Activated CD8-positive, alpha-beta T cell treated with anti-CD3 and anti-CD28 coated beads, Interleukin-2, amount 10 ng/mL, durations not matched to agents 7 days and 5 days (primary cell): Measurements from ENCODE around the gene HOXA3. TPM values are rescaled to one million over a fixed set of nuclear protein-coding genes. Genes with fewer than 3 reads are reported as not detected.

Experiments
- ATAC-seq: fragments of 150-1000 bp; cut with Tn5 transposase; one replicate; pipeline ENCODE4 v1.10.0; 2021; ENCODE audit warnings: moderate library complexity
- CTCF ChIA-PET: fragments of 350-600 bp; sonication (Branson Sonifier 250); formaldehyde crosslinking; loops from one replicate; lab custom pipeline; 2021; ENCODE audit warnings: antibody characterized with exemption; lab: Charles Lee
- POLR2A ChIA-PET: fragments of 350-600 bp; sonication (Branson Sonifier 250); formaldehyde crosslinking; loops from one replicate; lab custom pipeline; 2021; ENCODE audit warnings: antibody characterized with exemption; lab: Charles Lee
- DNase-seq: peaks from one replicate; pipeline ENCODE4 v3.0.0-alpha.2; 2020
- H3K27ac Mint-ChIP-seq: one replicate; pipeline ENCODE4 v1.8.0; 2021; ENCODE audit warnings: mild to moderate bottlenecking, mixed read lengths
- H3K27me3 Mint-ChIP-seq: one replicate; pipeline ENCODE4 v1.8.0; 2021; ENCODE audit warnings: low read depth, mixed read lengths
- H3K36me3 Mint-ChIP-seq: one replicate; pipeline ENCODE4 v1.8.0; 2021; ENCODE audit warnings: low read depth, mixed read lengths
- H3K4me1 Mint-ChIP-seq: one replicate; pipeline ENCODE4 v1.8.0; 2021; ENCODE audit warnings: low read depth, mixed read lengths
- H3K4me3 Mint-ChIP-seq: one replicate; pipeline ENCODE4 v1.8.0; 2021; ENCODE audit warnings: mild to moderate bottlenecking, mixed read lengths
- H3K9me3 Mint-ChIP-seq: one replicate; pipeline ENCODE4 v1.8.0; 2022; ENCODE audit warnings: mixed read lengths; ENCODE audit not compliant: insufficient read depth
- microRNA-seq: library from miRNA; unstranded; fragments of <30 nt; microRNA quantifications from one replicate; pipeline ENCODE4 v1.2.0, GENCODE V29; 2022
- total RNA-seq, 2 experiments: library from RNA; stranded (reverse); gene quantifications; one replicate each; pipeline ENCODE4 v1.2.3, GENCODE V29; 2021

Gene HOXA3
- total RNA-seq, 2 experiments from 2014 or later = not detected

DNA sequence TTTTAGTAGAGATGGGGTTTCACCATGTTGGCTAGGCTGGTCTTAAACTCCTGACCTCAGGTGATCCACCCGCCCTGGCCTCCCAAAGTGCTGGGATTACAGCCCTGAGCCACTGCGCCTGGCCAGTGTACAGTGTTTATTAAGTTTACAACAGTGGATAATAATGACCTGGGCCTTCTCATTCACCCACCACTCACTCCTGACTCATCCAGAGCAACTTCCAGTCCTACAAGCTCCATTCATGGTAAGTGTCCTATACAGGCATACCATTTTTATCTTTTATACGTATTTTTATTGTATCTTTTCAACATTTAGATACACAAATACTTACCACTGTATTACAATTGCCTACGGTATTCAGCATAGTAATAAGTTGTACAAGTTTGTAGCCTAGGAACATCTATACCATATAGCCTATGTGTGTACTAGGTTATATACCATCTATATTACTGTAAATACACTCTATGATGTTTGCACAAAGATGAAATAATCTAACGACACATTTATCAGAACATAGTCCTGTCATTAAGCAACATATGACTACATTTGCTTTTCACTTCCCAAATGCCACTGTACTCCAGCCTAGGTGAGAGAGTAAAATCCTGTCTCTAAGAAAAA, 73.7 kb downstream of the HOXA3 start:
- H3K4me3 Mint-ChIP-seq = no peak overlapping the region
- peaks cover 6% of the 10 kb centered on the region for H3K4me1 Mint-ChIP-seq
- H3K27me3 Mint-ChIP-seq = peaks cover 7% of the 10 kb centered on the region
- ChIA-PET CTCF (no interaction called here), POLR2A (no interaction called here)
- no peak for ATAC-seq
- DNase-seq = no peak
- H3K9me3 Mint-ChIP-seq = no peaks in the 10 kb centered on the region
- no peaks in the 10 kb centered on the region for H3K36me3 Mint-ChIP-seq
- H3K27ac Mint-ChIP-seq = no peak overlapping the region

GRCh38 chr7:27073076-27073475, 79.3 kb downstream of the HOXA3 start:
- Mint-ChIP-seq H3K36me3 (no peaks in the 10 kb centered on the region), H3K27me3 (peaks cover 7% of the 10 kb centered on the region), H3K27ac (no peak overlapping the region), H3K4me3 (no peak overlapping the region), H3K9me3 (no peaks in the 10 kb centered on the region), H3K4me1 (no peaks in the 10 kb centered on the region)
- DNase-seq = no peak
- ChIA-PET CTCF (interaction anchor here (0.5 kb wide), 1 partner anchor 88 kb away, joined by 3 read pairs; no protein-coding TSS in a partner anchor), POLR2A (no interaction called here)
- ATAC-seq = no peak

GRCh38 chr7:27071622-27072390, 80.6 kb downstream of the HOXA3 start:
- no peak for DNase-seq
- Mint-ChIP-seq H3K4me1 (no peaks in the 10 kb centered on the region), H3K4me3 (no peak overlapping the region), H3K27ac (no peak overlapping the region), H3K27me3 (peaks cover 7% of the 10 kb centered on the region), H3K9me3 (no peaks in the 10 kb centered on the region), H3K36me3 (no peaks in the 10 kb centered on the region)
- POLR2A ChIA-PET = no interaction called here
- CTCF ChIA-PET = no interaction called here
- ATAC-seq = no peak

DNA sequence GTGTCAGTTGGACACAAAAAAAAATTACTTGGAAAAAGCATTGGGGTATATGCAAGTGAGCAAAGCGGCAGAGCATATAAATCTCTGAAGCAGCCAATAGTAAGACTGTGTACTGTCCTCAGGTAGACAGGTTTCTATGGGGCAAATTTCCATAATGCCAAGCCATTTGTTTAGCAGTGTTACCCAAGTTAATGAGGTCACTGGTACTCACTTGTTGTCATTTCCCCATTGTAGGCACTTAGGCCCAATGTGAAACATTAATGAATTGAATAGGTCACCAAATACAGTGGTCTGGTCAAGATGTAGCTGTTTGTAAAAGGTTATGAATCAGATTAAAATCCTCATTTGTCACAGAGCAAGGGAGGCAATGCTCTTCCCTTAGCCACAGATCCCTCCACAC, 84.1 kb downstream of the HOXA3 start:
- DNase-seq (no peak), ATAC-seq (no peak)
- H3K27ac Mint-ChIP-seq = no peak overlapping the region
- POLR2A ChIA-PET = no interaction called here
- no peaks in the 10 kb centered on the region for H3K36me3 Mint-ChIP-seq
- no peaks in the 10 kb centered on the region for H3K4me1 Mint-ChIP-seq
- H3K4me3 Mint-ChIP-seq = no peak overlapping the region
- H3K9me3 Mint-ChIP-seq = no peaks in the 10 kb centered on the region
- CTCF ChIA-PET = no interaction called here
- H3K27me3 Mint-ChIP-seq = peaks cover 2% of the 10 kb centered on the region

GRCh38 chr7:27066148-27066547, 86.2 kb downstream of the HOXA3 start:
- CTCF ChIA-PET = no interaction called here
- no peaks in the 10 kb centered on the region for H3K36me3 Mint-ChIP-seq
- no peak for ATAC-seq

GRCh38 chr7:27065709-27066108, 86.7 kb downstream of the HOXA3 start:
- DNase-seq (no peak), ATAC-seq (no peak)
- Mint-ChIP-seq H3K4me1 (no peaks in the 10 kb centered on the region), H3K9me3 (no peaks in the 10 kb centered on the region), H3K36me3 (no peaks in the 10 kb centered on the region), H3K27ac (no peak overlapping the region), H3K27me3 (peaks cover 2% of the 10 kb centered on the region), H3K4me3 (no peak overlapping the region)
- POLR2A ChIA-PET = no interaction called here
- CTCF ChIA-PET = no interaction called here

More at GRCh38 chr7:27066148-27066547, 86.2 kb downstream of the HOXA3 start:
- POLR2A ChIA-PET = no interaction called here
- Mint-ChIP-seq H3K9me3 (no peaks in the 10 kb centered on the region), H3K4me3 (no peak overlapping the region), H3K4me1 (no peaks in the 10 kb centered on the region), H3K27ac (no peak overlapping the region), H3K27me3 (no peaks in the 10 kb centered on the region)
- DNase-seq = no peak

DNA sequence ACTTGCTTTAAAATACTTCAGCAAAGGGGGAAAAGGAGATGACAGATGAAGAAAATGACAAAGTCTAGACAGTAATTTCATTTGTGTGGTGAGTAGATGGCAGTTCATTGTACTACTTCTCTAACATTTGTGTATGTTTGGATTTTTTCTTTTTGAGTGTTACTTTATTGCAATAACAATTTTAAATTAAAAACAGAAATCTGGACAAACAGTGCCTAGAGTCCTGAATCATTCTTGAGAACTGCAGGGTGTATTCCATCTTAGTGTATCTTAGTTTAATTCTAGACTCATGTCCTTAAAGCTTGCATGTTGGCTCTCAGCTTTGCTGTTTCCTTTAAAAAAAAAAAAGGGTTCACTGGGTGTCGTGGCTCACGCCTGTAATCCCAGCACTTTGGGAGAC, 87.7 kb downstream of the HOXA3 start:
- no peaks in the 10 kb centered on the region for H3K9me3 Mint-ChIP-seq
- ATAC-seq (no peak), DNase-seq (no peak)
- POLR2A ChIA-PET = no interaction called here
- H3K36me3 Mint-ChIP-seq = no peaks in the 10 kb centered on the region
- no peak overlapping the region for H3K27ac Mint-ChIP-seq
- H3K4me3 Mint-ChIP-seq = no peak overlapping the region
- H3K4me1 Mint-ChIP-seq = no peaks in the 10 kb centered on the region
- CTCF ChIA-PET = interaction anchor here (0.6 kb wide), 1 partner anchor 35 kb away, joined by 3 read pairs; no protein-coding TSS in a partner anchor
- H3K27me3 Mint-ChIP-seq = peaks cover 6% of the 10 kb centered on the region

- POLR2A ChIA-PET = no interaction called here
- CTCF ChIA-PET = interaction anchor here (0.6 kb wide), 1 partner anchor 34 kb away, joined by 3 read pairs; no protein-coding TSS in a partner anchor
- H3K4me3 Mint-ChIP-seq = no peak overlapping the region
- no peak overlapping the region for H3K27ac Mint-ChIP-seq
- no peaks in the 10 kb centered on the region for H3K4me1 Mint-ChIP-seq
- H3K27me3 Mint-ChIP-seq = peaks cover 8% of the 10 kb centered on the region
- ATAC-seq = no peak
- DNase-seq = no peak
- no peaks in the 10 kb centered on the region for H3K9me3 Mint-ChIP-seq
- no peaks in the 10 kb centered on the region for H3K36me3 Mint-ChIP-seq
Observed at GRCh38 chr7:27064159-27064558, 88.2 kb downstream of the HOXA3 start.

DNA sequence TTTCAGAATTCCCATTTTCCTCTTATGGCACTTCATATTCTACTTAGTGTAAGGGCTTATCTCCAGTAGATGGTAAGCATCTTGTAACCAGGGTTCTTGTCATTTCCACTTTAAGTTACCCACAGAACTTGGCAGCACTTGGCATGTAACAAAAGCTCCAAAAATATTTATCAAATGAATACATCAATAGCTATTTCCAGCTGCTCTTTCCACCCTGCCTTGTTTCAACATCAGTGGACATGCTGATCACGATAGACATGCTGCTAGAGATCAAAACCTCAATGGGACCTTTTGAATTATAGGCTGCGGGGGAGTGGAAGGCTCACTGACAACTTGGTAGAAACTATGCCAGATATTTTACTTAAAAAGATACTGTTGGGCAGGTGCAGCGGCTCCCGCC, 89.4 kb downstream of the HOXA3 start:
- POLR2A ChIA-PET = no interaction called here
- Mint-ChIP-seq H3K36me3 (no peaks in the 10 kb centered on the region), H3K9me3 (no peaks in the 10 kb centered on the region), H3K27me3 (peaks cover 8% of the 10 kb centered on the region), H3K27ac (no peak overlapping the region), H3K4me3 (no peak overlapping the region), H3K4me1 (no peaks in the 10 kb centered on the region)
- DNase-seq = no peak
- CTCF ChIA-PET = no interaction called here
- ATAC-seq = no peak

Small RNA genes within 50 kb of the gene (microRNA-seq; reads per million reads assigned to microRNA genes)
- 1.7 reads per million for gene MIR196B

Other genes with a start within 250 kb of the HOXA3 start
- under 1 TPM; 0.89 to 0.92 TPM for gene HOXA1, start 56.6 kb downstream of the HOXA3 start, total RNA-seq
- not detected for gene HOXA2, start 49.9 kb downstream of the HOXA3 start, total RNA-seq
- gene HOXA4, start 21.8 kb downstream of the HOXA3 start, total RNA-seq = not detected
- not detected for gene HOXA5, start 8.9 kb downstream of the HOXA3 start, total RNA-seq
- gene HOXA6, start 4.8 kb downstream of the HOXA3 start, total RNA-seq = not detected
- not detected for gene HOXA7, start 4.1 kb upstream of the HOXA3 start, total RNA-seq
- gene HOXA9, start 13.0 kb upstream of the HOXA3 start, total RNA-seq = not detected
- gene HOXA10, start 21.7 kb upstream of the HOXA3 start, total RNA-seq = not detected
- gene HOXA11, start 32.6 kb upstream of the HOXA3 start, total RNA-seq = not detected
- not detected for gene HOXA13, start 47.5 kb upstream of the HOXA3 start, total RNA-seq
- not detected for gene EVX1, start 90.2 kb upstream of the HOXA3 start, total RNA-seq